Neural progenitor cell (in vitro differentiated cells): ENCODE data around the gene CAPZB.

Experiments
- CTCF ChIP-seq: fragments of 200-600 bp; sonication (generic); IDR thresholded peaks from 2 replicates; pipeline ENCODE4 v1.5.1; 2017; ENCODE audit warnings: antibody characterized with exemption, mild to moderate bottlenecking
- EZH2phosphoT487 ChIP-seq: fragments of 200-600 bp; sonication (generic); IDR thresholded peaks from 2 replicates; pipeline ENCODE4 v1.6.1; 2017; ENCODE audit warnings: antibody characterized with exemption

DNA sequence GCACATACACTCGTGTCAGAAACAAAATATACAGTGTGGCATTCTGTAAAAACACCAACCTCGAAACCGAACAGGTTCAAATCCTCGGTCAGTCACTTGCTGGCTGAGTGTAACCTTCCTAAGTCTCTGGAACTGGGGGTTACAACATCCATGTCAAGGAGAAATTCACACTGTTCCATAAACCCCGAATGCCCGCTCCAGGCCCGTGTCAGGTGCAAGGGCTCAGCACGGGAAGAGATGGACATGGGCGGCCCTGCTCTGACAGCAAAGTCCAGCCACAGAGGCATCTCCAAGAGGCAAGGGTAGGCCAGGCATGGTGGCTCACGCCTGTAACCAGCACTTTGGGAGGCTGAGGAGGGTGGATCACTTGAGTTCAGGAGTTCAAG, 93.8 kb downstream of the CAPZB start:
- TF ChIP-seq CTCF (no peak), EZH2phosphoT487 (no peak)
